Measurements from ENCODE around the gene RSRC1. TPM values are rescaled to one million over a fixed set of nuclear protein-coding genes. Genes with fewer than 3 reads are reported as not detected.

RSRC1 gene
- total RNA-seq, 5 donors from 2014 or later (not counting 1 experiment from before 2014, with no cell fraction given) = 29.9 to 35.0 (median 31.1) TPM

Other genes with a start within 250 kb of the RSRC1 start
- not detected for gene SHOX2, start 3.7 kb upstream of the RSRC1 start, total RNA-seq

Measured in T-cell (primary cell).